PC-3 (cell line): ENCODE data around the gene CHD1. TPM values are rescaled to one million over a fixed set of nuclear protein-coding genes. Genes with fewer than 3 reads are reported as not detected.
"Not testable (repeated sequence)": the region's sequence is repeated elsewhere in the genome, so short reads cannot be mapped to it uniquely, and the experiment has no call there.

ENCODE experiments used
- ATAC-seq: fragments of 200-7000 bp; cut with Tn5 transposase; 2 replicates; pipeline ENCODE4 v1.9.1; 2020; ENCODE audit warnings: mild to moderate bottlenecking, moderate library complexity
- BruUV-seq: library from RNA; stranded (reverse); fragments of 400-500 nt; replicated peaks from 2 replicates; lab custom pipeline; 2021; lab: Mats Ljungman, UMichigan
- CTCF ChIA-PET: fragments of 300-600 bp; sonication (Branson Sonifier 250); formaldehyde crosslinking; loops from one replicate; lab custom pipeline; 2022; ENCODE audit warnings: antibody characterized with exemption; lab: Charles Lee
- POLR2A ChIA-PET: fragments of 300-600 bp; sonication (Branson Sonifier 250); formaldehyde crosslinking; loops from one replicate; lab custom pipeline; 2022; ENCODE audit warnings: antibody characterized with exemption; ENCODE audit not compliant: unreplicated experiment; lab: Charles Lee
- DNase-seq: peaks from one replicate; pipeline ENCODE4 v3.0.0-alpha.2; 2015
- H2AFZ ChIP-seq: fragments of 300-600 bp; sonication (generic); 2 replicates; pipeline ENCODE4 v1.6.0; 2016; ENCODE audit warnings: antibody characterized with exemption, low read length
- H3F3A ChIP-seq: fragments of 300-600 bp; sonication (generic); one replicate; pipeline ENCODE4 v1.6.0; 2017; ENCODE audit warnings: antibody characterized with exemption, low read length, control low read depth, mild to moderate bottlenecking; ENCODE audit not compliant: unreplicated experiment
- H3K27ac ChIP-seq: fragments of 300-600 bp; sonication (generic); 2 replicates; pipeline ENCODE4 v1.5.1; 2016; ENCODE audit warnings: mild to moderate bottlenecking, low read length
- H3K27me3 ChIP-seq: fragments of 300-600 bp; sonication (generic); 2 replicates; pipeline ENCODE4 v1.6.1; 2016; ENCODE audit warnings: low read length, mixed read lengths
- H3K36me3 ChIP-seq: fragments of 300-600 bp; sonication (generic); 2 replicates; pipeline ENCODE4 v1.6.1; 2016; ENCODE audit warnings: low read depth, mixed run types, low read length, mixed read lengths
- H3K4me1 ChIP-seq: fragments of 300-600 bp; sonication (generic); 2 replicates; pipeline ENCODE4 v1.5.1; 2016; ENCODE audit warnings: low read length; ENCODE audit not compliant: insufficient read depth
- H3K4me2 ChIP-seq: fragments of 300-600 bp; sonication (generic); 2 replicates; pipeline ENCODE4 v1.6.0; 2016; ENCODE audit warnings: low read length
- H3K4me3 ChIP-seq: fragments of 300-600 bp; sonication (generic); 2 replicates; pipeline ENCODE4 v1.5.1; 2016; ENCODE audit warnings: mild to moderate bottlenecking, low read length, mixed read lengths
- H3K79me2 ChIP-seq: fragments of 300-600 bp; sonication (generic); 2 replicates; pipeline ENCODE4 v1.6.1; 2017; ENCODE audit warnings: low read length, mixed read lengths
- H3K9ac ChIP-seq: fragments of 300-600 bp; sonication (generic); 2 replicates; pipeline ENCODE4 v1.6.0; 2016; ENCODE audit warnings: mild to moderate bottlenecking, low read length
- H3K9me2 ChIP-seq: fragments of 300-600 bp; sonication (generic); replicated peaks from 2 replicates; pipeline ENCODE4 v1.6.1; 2016; ENCODE audit warnings: mixed run types, low read length, mixed read lengths
- H3K9me3 ChIP-seq: fragments of 300-600 bp; sonication (generic); 2 replicates; pipeline ENCODE4 v1.6.1; 2016; ENCODE audit warnings: low read length, mixed read lengths
- H4K20me1 ChIP-seq: fragments of 300-600 bp; sonication (generic); 2 replicates; pipeline ENCODE4 v1.6.1; 2016; ENCODE audit warnings: low read length, mixed read lengths
- CTCF ChIP-seq: fragments of 300-600 bp; sonication (generic); conservative IDR thresholded peaks from 2 replicates; pipeline ENCODE4 v1.5.1; 2017; ENCODE audit warnings: antibody characterized with exemption, low read depth, mild to moderate bottlenecking, low read length
- EZH2 ChIP-seq: fragments of 300-600 bp; sonication (generic); IDR thresholded peaks from one replicate; pipeline ENCODE4 v1.6.1; 2017; ENCODE audit warnings: antibody characterized with exemption, mild to moderate bottlenecking, low read length; ENCODE audit not compliant: unreplicated experiment
- EZH2phosphoT487 ChIP-seq: fragments of 300-600 bp; sonication (generic); IDR thresholded peaks from 2 replicates; pipeline ENCODE4 v1.6.1; 2018; ENCODE audit warnings: mild to moderate bottlenecking, antibody characterized with exemption, low read length, borderline replicate concordance
- intact Hi-C: fragments of 100-400 bp; cut with micrococcal nuclease; formaldehyde crosslinking; loops from 2 replicates; pipeline ENCODE4 v1.9.0; 2023
- total RNA-seq: library from RNA; depleted of rRNA; stranded (reverse); fragments of >200 nt; gene quantifications from 2 replicates; pipeline ENCODE4 v1.2.3, GENCODE V29; 2014

The CHD1 gene
- total RNA-seq, 1 experiment from 2014 or later = 45.9 TPM

DNA sequence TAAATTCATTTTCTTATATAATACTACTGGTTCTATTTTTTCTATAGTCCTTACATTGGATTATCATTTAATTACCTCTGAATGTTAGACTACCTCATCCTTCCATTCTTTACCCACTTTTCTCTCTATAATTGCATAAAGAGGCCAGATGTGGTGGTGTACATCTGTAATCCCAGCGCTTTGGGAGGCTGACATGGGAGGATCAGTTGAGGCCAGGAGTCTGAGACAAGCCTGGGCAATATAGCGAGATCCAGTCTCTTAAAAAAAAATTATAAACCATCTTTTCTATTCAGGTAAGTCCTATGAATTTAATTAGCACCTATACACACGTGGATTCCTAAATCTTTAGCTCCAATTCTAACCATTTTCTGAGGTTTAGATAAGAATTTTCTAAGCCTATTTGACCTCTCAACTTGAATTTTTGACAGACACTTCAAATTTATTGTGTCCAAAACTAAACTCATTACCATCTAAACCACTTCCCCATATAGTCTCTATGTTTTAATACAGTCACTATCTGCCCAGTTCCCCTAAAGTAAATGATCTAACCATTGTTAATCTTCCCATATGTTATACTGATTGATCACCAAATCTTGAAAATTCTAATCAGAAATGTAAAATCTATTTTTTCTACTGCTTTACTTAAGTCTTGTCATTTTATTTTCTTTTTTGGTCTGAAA is 33.0 kb upstream of the CHD1 start:
- no peak for TF ChIP-seq EZH2
- no peak for TF ChIP-seq CTCF
- TF ChIP-seq EZH2phosphoT487 = no peak
- H3K27me3 ChIP-seq = no peaks in the 10 kb centered on the region
- no TSS peak for BruUV-seq
- no peak overlapping the region for H3K9ac ChIP-seq
- H3K4me3 ChIP-seq = no peak overlapping the region
- no peak for ATAC-seq
- no peaks in the 10 kb centered on the region for H3K9me2 ChIP-seq
- DNase-seq = no peak
- H3K27ac ChIP-seq = no peak overlapping the region
- no peak overlapping the region for H2AFZ ChIP-seq
- no peaks in the 10 kb centered on the region for H3K36me3 ChIP-seq
- ChIA-PET CTCF (interaction anchor here (0.7 kb wide), 1 partner anchor 54 kb away, joined by 3 read pairs; no protein-coding TSS in a partner anchor), POLR2A (no interaction called here)
- no peak overlapping the region for H3K4me2 ChIP-seq
- intact Hi-C loops = no loop called here
- H4K20me1 ChIP-seq = no peaks in the 10 kb centered on the region
- no peaks in the 10 kb centered on the region for H3K79me2 ChIP-seq
- H3K9me3 ChIP-seq = no peaks in the 10 kb centered on the region
- H3F3A ChIP-seq = no peaks in the 10 kb centered on the region
- H3K4me1 ChIP-seq = no peaks in the 10 kb centered on the region

DNA sequence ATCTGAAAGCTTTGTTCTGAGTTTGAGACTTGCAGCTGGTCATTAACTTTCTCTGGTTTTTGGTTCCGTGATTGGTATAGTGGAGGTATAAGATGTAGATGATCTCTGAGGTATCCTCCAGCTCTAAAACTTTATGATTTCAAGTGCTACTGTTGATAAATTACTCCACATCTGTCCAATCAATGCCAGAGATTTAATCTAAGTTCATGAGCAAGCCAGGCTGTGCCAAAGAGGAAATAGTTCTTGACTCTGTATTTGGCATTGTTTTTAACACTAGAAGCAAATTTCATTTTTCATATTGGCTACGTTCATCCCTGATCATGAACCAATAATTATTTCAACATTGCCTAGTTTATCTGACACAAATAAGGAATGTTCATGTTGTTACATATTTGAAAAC is 28.5 kb upstream of the CHD1 start:
- no peak overlapping the region for H3K27ac ChIP-seq
- intact Hi-C loops = no loop called here
- POLR2A ChIA-PET = no interaction called here

DNA sequence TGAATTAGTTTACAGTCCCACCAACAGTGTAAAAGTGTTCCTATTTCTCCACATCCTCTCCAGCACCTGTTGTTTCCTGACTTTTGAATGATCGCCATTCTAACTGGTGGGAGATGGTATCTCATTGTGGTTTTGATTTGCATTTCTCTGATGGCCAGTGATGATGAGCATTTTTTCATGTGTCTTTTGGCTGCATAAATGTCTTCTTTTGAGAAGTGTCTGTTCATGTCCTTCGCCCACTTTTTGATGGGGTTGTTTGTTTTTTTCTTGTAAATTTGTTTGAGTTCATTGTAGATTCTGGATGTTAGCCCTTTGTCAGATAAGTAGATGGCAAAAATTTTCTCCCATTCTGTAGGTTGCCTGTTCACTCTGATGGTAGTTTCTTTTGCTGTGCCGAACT is 27.1 kb upstream of the CHD1 start:
- H3K4me1 ChIP-seq, intact Hi-C loops, CTCF ChIA-PET, H3K27me3 ChIP-seq, H3K27ac ChIP-seq, BruUV-seq, ATAC-seq, H3K4me3 ChIP-seq, H3K9me2 ChIP-seq, H3K9me3 ChIP-seq, DNase-seq, H3K9ac ChIP-seq, POLR2A ChIA-PET, H3K79me2 ChIP-seq, H3F3A ChIP-seq, H4K20me1 ChIP-seq, H3K36me3 ChIP-seq, H3K4me2 ChIP-seq, H2AFZ ChIP-seq: not testable (repeated sequence)

More for the DNA sequence above, 28.5 kb upstream of the CHD1 start:
- ATAC-seq (no peak), DNase-seq (no peak)
- Histone ChIP-seq H3K9ac (no peak overlapping the region), H3K27me3 (no peaks in the 10 kb centered on the region), H3K4me1 (no peaks in the 10 kb centered on the region), H3K36me3 (no peaks in the 10 kb centered on the region), H3K9me3 (no peaks in the 10 kb centered on the region), H3K79me2 (no peaks in the 10 kb centered on the region), H2AFZ (no peak overlapping the region), H4K20me1 (no peaks in the 10 kb centered on the region), H3F3A (no peaks in the 10 kb centered on the region), H3K4me3 (no peak overlapping the region), H3K9me2 (no peaks in the 10 kb centered on the region), H3K4me2 (no peak overlapping the region)
- no TSS peak for BruUV-seq
- TF ChIP-seq EZH2 = no peak
- TF ChIP-seq CTCF = no peak
- TF ChIP-seq EZH2phosphoT487 = no peak
- CTCF ChIA-PET = no interaction called here

DNA sequence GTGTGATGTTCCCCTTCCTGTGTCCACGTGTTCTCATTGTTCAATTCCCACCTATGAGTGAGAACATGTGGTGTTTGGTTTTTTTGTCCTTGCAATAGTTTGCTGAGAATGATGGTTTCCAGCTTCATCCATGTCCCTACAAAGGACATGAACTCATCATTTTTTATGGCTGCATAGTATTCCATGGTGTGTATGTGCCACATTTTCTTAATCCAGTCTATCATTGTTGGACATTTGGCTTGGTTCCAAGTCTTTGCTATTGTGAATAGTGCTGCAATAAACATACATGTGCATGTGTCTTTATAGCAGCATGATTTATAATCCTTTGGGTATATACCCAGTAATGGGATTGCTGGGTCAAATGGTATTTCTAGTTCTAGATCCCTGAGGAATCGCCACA is 26.7 kb upstream of the CHD1 start:
- H3K27ac ChIP-seq, H3K4me1 ChIP-seq, H3K9ac ChIP-seq, H3K4me3 ChIP-seq, H3K27me3 ChIP-seq, H3K9me2 ChIP-seq, H4K20me1 ChIP-seq, H3K36me3 ChIP-seq, ATAC-seq, DNase-seq, H3K4me2 ChIP-seq, H2AFZ ChIP-seq, H3K9me3 ChIP-seq, CTCF ChIA-PET, H3F3A ChIP-seq, POLR2A ChIA-PET, BruUV-seq, H3K79me2 ChIP-seq, intact Hi-C loops: not testable (repeated sequence)
